ENCODE measurements around the gene HPN. TPM values are rescaled to one million over a fixed set of nuclear protein-coding genes. Genes with fewer than 3 reads are reported as not detected.

Gene HPN
- total and polyA plus RNA-seq, 2 experiments from 2014 or later: 14.0 to 17.4 TPM

GRCh38 chr19:35017507-35017906 is 24.0 kb upstream of the HPN start:
- Histone ChIP-seq H3K9me2 (ENCODE audit: insufficient read depth) (no peaks in the 10 kb centered on the region), H3K4me2 (no peak overlapping the region), H3K27ac (ENCODE audit: low read depth) (no peak overlapping the region), H3K4me3 (no peak overlapping the region), H3K36me3 (ENCODE audit: insufficient read depth) (peaks cover 69% of the 10 kb centered on the region), H3K79me2 (replicated peaks; ENCODE audit: insufficient read depth) (no peaks in the 10 kb centered on the region), H3K27me3 (ENCODE audit: insufficient read depth) (no peaks in the 10 kb centered on the region), H3F3A (replicated peaks; ENCODE audit: low read depth) (peaks cover 15% of the 10 kb centered on the region), H2AFZ (no peak overlapping the region), H3K4me1 (ENCODE audit: insufficient read depth) (no peaks in the 10 kb centered on the region), H4K20me1 (replicated peaks; ENCODE audit: insufficient read depth) (peaks cover 17% of the 10 kb centered on the region)
- peaks cover 91% of the 10 kb centered on the region for H3K36me3 Mint-ChIP-seq (ENCODE audit: low read depth)
- peaks cover 21% of the 10 kb centered on the region for H3K27me3 Mint-ChIP-seq (ENCODE audit: insufficient read depth, low read depth, poor library complexity)
- DNase-seq (ENCODE audit: low spot score): no peak
- H3K4me3 Mint-ChIP-seq: no peak overlapping the region
- no peak for ATAC-seq
- H3K27ac Mint-ChIP-seq: no peak overlapping the region
- TF ChIP-seq, protein P1, sequence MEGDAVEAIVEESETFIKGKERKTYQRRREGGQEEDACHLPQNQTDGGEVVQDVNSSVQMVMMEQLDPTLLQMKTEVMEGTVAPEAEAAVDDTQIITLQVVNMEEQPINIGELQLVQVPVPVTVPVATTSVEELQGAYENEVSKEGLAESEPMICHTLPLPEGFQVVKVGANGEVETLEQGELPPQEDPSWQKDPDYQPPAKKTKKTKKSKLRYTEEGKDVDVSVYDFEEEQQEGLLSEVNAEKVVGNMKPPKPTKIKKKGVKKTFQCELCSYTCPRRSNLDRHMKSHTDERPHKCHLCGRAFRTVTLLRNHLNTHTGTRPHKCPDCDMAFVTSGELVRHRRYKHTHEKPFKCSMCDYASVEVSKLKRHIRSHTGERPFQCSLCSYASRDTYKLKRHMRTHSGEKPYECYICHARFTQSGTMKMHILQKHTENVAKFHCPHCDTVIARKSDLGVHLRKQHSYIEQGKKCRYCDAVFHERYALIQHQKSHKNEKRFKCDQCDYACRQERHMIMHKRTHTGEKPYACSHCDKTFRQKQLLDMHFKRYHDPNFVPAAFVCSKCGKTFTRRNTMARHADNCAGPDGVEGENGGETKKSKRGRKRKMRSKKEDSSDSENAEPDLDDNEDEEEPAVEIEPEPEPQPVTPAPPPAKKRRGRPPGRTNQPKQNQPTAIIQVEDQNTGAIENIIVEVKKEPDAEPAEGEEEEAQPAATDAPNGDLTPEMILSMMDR (conservative IDR thresholded peaks at IDR 0.05; ENCODE audit: low read depth in 2 of 2): no peak
- TF ChIP-seq STAT1 (IDR thresholded peaks at IDR 0.05; ENCODE audit: unreplicated experiment) (no peak), EZH2 (IDR thresholded peaks at IDR 0.05; ENCODE audit: low read depth, unreplicated experiment) (no peak), ZNF462 (CRISPR knock-in tag; IDR thresholded peaks at IDR 0.05) (no peak), JUNB (IDR thresholded peaks at IDR 0.05; ENCODE audit: unreplicated experiment) (no peak), POLR2AphosphoS5 (IDR thresholded peaks at IDR 0.05; ENCODE audit: low read depth) (no peak), CREB1 (CRISPR knock-in tag; IDR thresholded peaks at IDR 0.05; ENCODE audit: low read depth) (no peak), REST (IDR thresholded peaks at IDR 0.05; ENCODE audit: unreplicated experiment) (no peak), NANOG (IDR thresholded peaks at IDR 0.05; ENCODE audit: borderline replicate concordance) (no peak), ZNF331 (CRISPR knock-in tag; IDR thresholded peaks at IDR 0.05; ENCODE audit: low read depth) (no peak), EZH2phosphoT487 (IDR thresholded peaks at IDR 0.05; ENCODE audit: unreplicated experiment) (no peak), ZNF114 (CRISPR knock-in tag; IDR thresholded peaks at IDR 0.05) (no peak)
- TF ChIP-seq, protein P2, sequence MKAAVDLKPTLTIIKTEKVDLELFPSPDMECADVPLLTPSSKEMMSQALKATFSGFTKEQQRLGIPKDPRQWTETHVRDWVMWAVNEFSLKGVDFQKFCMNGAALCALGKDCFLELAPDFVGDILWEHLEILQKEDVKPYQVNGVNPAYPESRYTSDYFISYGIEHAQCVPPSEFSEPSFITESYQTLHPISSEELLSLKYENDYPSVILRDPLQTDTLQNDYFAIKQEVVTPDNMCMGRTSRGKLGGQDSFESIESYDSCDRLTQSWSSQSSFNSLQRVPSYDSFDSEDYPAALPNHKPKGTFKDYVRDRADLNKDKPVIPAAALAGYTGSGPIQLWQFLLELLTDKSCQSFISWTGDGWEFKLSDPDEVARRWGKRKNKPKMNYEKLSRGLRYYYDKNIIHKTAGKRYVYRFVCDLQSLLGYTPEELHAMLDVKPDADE (IDR thresholded peaks at IDR 0.05): no peak
- H3K4me1 Mint-ChIP-seq: peaks cover 4% of the 10 kb centered on the region; the same call in 1 of the 3 replicates
- H3K9me3 Mint-ChIP-seq: no peaks in the 10 kb centered on the region; the same call in 2 of the 3 replicates

Data from GM23338 (cell line).